ENCODE data around the gene ZMAT5.

ZMAT5 gene

DNA sequence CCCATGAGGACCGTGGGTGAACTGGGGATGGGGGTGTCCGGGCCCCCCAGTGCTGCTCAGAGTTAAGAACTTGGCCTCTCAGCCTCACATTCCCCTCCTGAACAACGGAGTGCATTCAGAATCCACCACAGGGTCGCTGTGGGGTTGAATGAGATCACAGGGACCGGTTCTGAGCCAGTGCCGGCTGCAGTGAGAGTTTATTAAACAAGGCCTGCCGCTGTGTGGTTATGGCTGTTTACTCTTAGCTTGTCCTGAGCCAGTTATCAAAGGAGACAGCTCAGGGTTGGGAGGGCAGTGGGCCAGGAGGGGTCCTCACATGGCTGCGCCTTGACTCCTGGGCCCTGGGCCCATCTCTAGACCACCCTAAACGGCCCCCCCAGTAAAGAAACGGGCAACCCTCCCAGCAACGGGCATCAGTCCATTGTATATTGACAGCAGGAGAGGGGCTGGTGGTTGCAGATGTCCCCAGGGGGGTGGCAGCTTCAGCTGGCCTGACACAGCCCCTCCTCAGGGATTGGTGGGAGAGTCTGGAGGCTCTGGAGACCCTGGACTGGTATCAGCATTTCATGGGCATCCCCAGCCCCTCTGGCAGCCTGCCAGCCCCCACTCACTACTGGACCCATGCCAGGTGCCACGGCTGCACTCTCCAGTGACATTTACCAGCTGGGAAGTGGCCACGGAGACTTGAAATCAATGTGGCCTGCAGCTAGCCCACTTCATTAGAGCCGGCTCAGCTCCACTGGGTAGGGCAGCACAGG, 62.1 kb downstream of the ZMAT5 start:
- no peak for FAIRE-seq

GRCh38 chr22:29703569-29704195, 63.1 kb downstream of the ZMAT5 start:
- FAIRE-seq, result no peak

GRCh38 chr22:29702931-29703501, 63.8 kb downstream of the ZMAT5 start:
- no peak for FAIRE-seq

DNA sequence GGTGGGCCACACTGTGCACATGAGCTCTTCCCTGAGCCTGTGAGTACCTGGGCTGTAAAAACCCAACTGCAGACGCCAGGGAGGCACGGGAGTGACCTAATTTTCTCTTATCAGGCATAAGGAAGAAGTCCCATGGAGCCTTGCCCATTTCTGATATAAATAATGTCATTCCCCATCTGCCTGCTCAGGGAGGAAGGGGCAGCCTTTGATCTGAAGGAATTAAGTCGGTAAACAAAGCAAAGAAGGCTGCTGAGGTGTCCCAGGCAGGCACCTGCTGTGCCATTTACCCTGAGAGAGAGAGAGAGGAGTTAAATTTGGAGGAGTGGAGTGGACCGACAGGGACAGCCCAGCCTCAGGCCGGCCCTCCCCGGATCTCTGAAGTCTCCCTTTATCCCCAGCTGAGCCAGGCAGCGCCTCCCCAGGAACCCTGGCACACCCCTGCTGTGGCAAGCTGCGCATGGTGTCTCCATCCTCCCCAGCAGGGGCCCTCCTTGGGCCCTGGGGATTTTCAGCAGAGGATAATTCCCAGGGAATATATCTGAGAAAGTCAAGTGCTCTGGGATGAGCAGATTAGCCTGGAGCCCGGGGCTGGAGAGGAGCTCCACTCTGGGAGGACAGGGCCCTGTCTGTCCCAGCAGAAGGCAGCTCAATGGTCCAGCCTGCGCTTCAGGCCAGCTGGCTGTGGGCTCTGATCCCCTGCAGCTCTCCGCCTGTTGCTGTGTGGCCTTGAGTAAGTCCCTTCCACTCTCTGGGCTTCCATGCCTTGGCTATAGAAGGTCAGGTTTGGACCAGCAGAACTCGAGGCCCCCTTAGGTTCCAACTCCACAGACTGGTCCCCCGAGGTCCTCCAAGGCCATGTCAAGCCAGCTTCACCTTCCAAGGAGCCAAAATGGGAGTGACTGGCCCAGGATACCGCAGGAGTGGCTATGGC, 64.5 kb downstream of the ZMAT5 start:
- FAIRE-seq, result no peak

- no peak for FAIRE-seq
These were observed 65.4 kb downstream of the ZMAT5 start for GRCh38 chr22:29701155-29701999.

GRCh38 chr22:29700900-29701154, 66.0 kb downstream of the ZMAT5 start:
- no peak for FAIRE-seq

DNA sequence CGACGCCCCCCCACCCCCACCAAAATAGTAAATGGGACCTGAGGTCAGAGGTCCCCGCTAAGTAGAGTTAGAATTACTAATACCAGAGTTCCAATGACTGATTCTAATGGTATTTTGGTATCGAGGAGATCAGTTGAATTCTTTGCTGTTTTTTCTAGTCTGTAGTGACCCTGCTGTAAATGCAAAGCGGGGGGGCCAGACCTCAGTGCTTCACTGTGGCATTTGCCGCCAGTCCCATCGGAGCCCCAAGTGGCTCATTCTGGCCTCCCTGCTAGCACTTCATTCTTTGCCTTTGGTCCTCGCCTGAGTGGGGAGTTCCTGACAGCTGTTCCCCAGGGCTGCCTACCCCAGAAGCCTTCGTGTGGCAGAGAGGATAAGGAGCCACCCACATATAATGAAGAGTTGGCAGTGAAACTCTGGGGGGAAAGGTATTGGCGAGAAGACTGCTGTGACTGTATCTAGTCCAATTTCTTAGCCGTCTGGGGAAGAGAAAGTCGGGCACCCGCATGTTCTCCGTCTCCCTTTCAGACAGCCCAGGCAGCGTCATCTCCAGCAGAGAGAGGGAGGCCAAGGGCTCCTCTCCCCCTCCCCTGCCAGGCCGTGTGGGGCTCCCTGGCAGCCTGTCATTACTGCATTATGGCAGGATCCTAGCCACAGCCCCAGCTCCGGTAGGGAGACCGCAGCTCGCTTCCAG, 66.5 kb downstream of the ZMAT5 start:
- FAIRE-seq, result no peak

DNA sequence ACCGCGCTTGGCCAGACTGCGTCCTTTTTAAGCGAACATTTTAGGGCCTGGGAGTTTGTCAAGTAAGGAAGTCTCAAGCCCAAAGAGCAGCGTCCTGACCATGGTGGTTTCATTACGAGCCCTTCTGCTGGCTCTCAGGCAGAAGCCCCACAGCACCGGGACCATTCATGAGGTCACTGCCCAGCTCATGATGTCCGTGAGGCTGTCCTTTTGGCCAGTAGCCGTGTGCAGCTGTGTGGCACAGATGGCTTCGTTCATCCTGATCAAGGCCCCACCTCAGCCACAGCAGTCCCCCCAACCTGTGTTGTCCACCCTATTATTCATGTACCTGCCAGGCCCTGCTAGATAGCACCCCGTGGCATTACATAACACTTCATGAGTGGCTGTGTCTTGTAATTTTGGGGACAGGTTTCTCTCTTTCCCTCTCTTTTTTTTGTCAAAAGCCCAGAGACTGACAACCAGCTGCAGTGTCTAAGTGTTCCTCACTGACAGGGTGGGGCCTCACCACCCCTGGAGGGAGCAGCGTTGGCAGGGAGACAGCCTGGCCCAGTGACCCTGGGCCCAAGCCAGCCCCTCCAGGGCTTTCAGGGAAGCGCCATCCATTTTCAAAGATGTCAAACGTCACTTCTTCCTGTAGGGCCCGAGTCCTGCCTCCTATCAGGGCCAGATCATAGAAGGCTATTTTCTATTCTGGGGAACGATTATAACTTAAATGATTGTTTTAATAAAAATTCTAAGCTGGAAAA, 68.8 kb downstream of the ZMAT5 start:
- FAIRE-seq, result no peak

DNA sequence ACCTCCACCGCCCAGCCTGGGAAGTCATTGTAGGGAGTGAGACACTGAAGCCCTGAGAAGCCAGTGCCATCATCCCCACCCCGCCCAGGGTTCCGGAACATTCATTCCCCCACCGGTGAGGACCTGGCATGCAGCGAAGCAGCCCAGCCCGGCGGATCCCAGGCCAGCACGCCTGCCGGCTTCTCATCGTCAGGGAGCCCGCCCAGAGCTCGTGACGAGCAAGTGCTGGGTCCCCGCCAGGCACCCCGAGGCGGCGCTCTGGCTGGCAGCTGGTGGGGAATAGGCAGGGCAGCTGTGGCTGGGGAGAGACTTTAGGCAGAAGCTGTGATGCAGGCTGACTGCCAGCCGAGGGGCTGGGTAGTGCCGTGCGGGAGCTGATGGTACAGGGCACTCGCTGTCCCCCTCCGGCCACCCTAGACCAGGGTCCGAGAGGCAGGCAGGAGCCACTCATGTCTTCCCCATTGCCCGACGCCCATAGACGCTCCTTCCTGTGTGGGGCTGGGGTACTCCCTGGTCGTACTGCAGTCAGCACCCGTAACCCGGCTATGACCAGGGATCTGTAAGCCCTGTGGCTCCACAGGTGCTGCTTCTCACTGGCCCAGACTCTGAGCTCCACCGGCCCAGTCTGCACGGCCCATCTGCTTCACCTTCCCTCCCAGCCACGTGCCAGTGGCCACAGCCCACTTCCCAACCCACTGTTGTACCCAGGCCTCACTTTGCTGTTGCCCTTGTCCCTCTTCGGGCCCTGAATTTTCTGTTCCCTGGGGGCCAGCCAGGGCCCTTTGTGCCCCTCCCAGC, 71.5 kb downstream of the ZMAT5 start:
- no peak for FAIRE-seq

DNA sequence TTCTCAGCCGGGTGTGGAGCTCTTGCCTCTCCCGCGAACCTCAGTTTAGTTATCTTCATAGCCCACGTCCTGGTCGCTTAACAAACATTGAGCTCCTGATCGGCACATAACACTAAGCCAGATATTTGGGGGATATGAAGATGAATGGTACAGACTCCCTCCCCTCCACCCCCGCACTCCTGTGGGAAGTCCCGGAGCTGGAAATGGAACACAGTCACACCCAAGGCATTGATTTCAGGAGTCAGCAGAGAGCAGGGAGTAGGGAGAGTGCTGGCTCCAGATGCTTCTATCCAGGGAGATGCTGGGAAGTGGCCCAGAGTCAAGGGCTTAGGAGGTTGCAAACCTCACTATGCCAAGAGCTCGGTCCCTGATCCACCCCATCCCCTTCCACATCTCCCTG, 73.1 kb downstream of the ZMAT5 start:
- FAIRE-seq, result no peak

DNA sequence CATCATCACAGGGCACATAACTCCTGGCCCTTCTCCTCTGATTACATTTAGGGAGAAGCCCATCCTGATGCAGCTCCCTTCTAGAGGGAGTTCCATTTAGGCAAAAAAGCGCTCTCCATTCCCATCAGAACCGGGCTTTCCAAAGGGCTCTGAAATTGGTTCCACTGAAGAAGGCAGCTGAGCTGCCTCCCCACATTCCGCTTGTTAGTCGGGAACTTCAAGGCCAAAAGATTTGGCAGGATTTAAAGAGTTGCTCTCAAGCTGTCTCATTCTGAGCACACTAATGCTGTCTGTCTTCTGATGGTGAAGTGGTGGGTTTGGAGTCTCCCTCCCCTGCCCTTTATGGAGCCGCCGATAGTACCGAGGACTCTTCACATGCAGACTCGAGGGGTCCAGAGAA, 73.6 kb downstream of the ZMAT5 start:
- FAIRE-seq, result no peak

GRCh38 chr22:29692327-29692640, 74.5 kb downstream of the ZMAT5 start:
- no peak for FAIRE-seq

DNA sequence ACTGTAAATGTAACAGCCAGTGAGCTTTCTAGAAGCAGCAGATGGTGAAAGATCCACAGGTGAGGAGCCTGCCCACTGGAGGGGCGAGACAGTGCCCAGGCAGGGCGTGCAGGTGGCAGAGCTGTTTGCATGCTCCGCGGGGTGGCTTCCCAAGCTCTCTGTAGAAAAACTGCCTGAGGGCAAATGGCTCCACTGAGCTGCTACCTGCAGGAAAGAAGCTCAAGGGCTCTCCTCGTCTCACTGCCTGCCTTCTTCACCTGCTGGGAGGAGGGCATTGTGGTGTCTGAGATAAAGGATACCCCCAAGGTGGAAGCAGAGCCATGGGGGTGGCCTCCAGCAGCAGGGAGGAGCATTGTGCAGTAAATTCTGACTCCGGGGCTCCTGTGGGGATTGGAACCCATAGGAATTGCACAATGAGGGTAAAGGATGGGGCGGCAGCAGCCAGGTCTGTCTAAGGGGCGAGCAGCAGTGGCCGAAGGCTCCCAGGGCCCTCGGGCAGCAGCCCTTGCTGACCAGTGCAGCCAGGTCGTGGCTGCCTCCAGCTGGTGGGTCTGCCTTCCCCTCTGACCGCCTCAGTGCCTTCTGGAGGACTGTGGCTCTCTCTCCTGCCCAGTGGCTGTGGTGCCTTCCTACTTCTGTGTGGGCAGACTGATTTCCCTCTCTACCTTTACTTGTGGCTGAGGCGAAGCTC, 75.0 kb downstream of the ZMAT5 start:
- no peak for FAIRE-seq

- no peak for FAIRE-seq
These were observed 76.3 kb downstream of the ZMAT5 start for GRCh38 chr22:29690476-29690875.

DNA sequence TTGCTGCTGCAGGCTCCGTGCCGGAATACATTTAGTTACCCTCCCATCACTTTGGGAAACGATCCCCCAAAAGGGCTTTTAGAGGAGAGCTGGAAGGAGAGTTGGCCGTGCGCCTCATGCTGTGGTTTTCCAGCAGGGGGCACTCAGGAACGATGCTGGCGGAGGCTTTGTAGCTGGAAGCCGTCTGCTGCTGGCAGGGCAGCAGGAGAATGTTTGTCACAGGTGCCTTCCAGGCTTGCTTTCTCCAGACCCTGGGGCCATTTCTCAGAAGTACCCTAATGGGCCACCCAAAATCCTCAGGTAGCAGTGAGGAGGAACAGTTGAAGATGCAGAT, 77.0 kb downstream of the ZMAT5 start:
- no peak for FAIRE-seq

DNA sequence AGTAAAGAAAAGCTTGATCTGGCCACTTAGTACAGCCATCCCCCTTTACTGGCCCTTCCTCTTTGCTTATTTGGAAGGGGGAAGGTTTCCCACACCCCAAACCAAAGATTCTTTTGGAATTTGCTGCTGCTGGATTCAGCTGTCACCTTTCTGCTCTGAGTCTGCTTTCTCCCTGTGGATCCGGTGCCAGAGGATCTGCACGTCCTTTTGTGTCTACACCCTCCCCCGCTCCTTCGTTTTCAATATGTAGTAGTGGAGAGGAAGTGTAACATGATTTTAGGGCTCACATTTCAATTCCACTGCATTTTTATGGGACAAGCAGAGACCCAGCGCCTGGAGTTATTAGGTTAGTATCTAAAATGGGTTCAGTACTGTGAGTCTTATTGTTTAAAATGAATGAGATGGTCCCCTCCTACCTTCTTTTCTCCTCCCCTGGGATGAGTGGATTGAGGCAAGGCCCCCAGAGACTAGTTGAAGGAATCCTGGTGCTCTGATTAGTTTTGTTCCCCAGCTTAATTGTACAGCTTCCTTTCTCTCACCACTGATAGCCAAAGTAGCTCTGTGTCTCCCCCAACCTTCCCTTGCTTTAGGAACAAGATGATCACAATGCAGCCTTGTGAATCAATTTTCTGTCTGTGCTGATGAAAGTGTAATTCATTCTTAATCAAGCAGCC, 77.5 kb downstream of the ZMAT5 start:
- FAIRE-seq, result no peak

GRCh38 chr22:29684244-29684643, 82.6 kb downstream of the ZMAT5 start:
- FAIRE-seq, result no peak

GRCh38 chr22:29683536-29683935, 83.3 kb downstream of the ZMAT5 start:
- FAIRE-seq, result no peak

All from endometrium (tissue), 2 donors.